OCI-LY1 (cell line): ENCODE measurements around the gene DEGS2.

Experiments used
- CTCF ChIP-seq: fragments of 200-600 bp; sonication (generic), shearing (Covaris generic); IDR thresholded peaks from 2 replicates; pipeline ENCODE4 v1.5.1; 2017; ENCODE audit warnings: mild to moderate bottlenecking, antibody characterized with exemption, low read length, moderate library complexity, mixed read lengths
- EZH2 ChIP-seq: fragments of 200-600 bp; sonication (generic), shearing (Covaris generic); IDR thresholded peaks from 2 replicates; pipeline ENCODE4 v1.8.0; 2017; ENCODE audit warnings: borderline replicate concordance, mixed run types, mild to moderate bottlenecking, antibody characterized with exemption, low read length, moderate library complexity, mixed read lengths

- no peak for TF ChIP-seq CTCF
- no peak for TF ChIP-seq EZH2
Measured at GRCh38 chr14:100144645-100144995, 14.8 kb downstream of the DEGS2 start.
